Measurements from ENCODE around the gene TMTC2. TPM values are rescaled to one million over a fixed set of nuclear protein-coding genes. Genes with fewer than 3 reads are reported as not detected.

Gene TMTC2
- total RNA-seq, 2 experiments from 2014 or later, result 2.5 to 3.1 TPM

DNA sequence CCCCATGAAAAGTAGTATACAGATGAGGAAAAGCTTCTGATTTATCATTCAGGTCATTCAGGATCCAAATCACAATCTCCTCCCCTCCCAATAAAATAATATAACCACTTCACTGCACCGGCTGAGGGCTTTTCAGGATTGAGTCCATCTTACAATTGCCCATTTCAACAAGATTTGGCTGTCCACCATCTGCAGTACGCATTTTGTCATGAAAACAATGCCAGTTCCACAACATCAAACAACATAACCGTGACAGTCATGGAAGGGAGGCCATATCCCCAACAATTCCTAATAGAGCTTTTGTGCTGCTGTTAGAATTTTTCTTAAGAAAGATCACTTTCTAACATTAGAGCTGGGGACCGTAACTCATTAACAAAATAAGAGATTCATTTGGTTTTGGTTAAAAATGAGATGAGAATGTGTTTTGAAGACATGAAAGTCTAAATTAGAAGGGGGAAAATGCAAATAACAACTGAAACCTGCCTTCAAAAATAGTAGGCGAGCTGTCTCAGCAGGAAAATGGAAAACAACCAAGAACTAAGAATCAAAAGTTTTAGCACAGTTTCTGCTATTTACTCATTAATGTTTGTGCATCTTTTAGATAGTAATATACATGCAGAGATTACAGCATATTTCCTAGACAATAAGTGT lies 38.3 kb upstream of the TMTC2 start:
- no peak for TF ChIP-seq CTCF (IDR thresholded peaks at IDR 0.05)
- no peak overlapping the region for H3K4me3 Mint-ChIP-seq
- intact Hi-C loops (cut with micrococcal nuclease), result no loop called here
- peaks cover 4% of the 10 kb centered on the region for H3K4me1 Mint-ChIP-seq (ENCODE audit: low read depth)
- ATAC-seq (no peak), DNase-seq (no peak)
- ChIA-PET POLR2A (no interaction called here), CTCF (no interaction called here)
- H3K36me3 Mint-ChIP-seq (ENCODE audit: low read depth), result no peaks in the 10 kb centered on the region
- no peaks in the 10 kb centered on the region for H3K9me3 Mint-ChIP-seq
- H3K27ac Mint-ChIP-seq, result no peak overlapping the region
- H3K27me3 Mint-ChIP-seq, result no peaks in the 10 kb centered on the region

GRCh38 chr12:82650627-82651337 lies 35.9 kb upstream of the TMTC2 start:
- no peaks in the 10 kb centered on the region for H3K9me3 Mint-ChIP-seq
- no peak for TF ChIP-seq CTCF (IDR thresholded peaks at IDR 0.05)
- H3K36me3 Mint-ChIP-seq (ENCODE audit: low read depth), result no peaks in the 10 kb centered on the region
- intact Hi-C loops (cut with micrococcal nuclease), result no loop called here
- DNase-seq, result peak; percentile 5
- H3K4me3 Mint-ChIP-seq, result no peak overlapping the region
- peaks cover 4% of the 10 kb centered on the region for H3K4me1 Mint-ChIP-seq (ENCODE audit: low read depth)
- POLR2A ChIA-PET, result no interaction called here
- H3K27me3 Mint-ChIP-seq, result peaks cover 3% of the 10 kb centered on the region
- H3K27ac Mint-ChIP-seq, result no peak overlapping the region
- peak; percentile 34 for ATAC-seq
- CTCF ChIA-PET, result interaction anchor here (1.5 kb wide), 1 partner anchor 35 kb away, joined by 4 read pairs; no protein-coding TSS in a partner anchor

DNA sequence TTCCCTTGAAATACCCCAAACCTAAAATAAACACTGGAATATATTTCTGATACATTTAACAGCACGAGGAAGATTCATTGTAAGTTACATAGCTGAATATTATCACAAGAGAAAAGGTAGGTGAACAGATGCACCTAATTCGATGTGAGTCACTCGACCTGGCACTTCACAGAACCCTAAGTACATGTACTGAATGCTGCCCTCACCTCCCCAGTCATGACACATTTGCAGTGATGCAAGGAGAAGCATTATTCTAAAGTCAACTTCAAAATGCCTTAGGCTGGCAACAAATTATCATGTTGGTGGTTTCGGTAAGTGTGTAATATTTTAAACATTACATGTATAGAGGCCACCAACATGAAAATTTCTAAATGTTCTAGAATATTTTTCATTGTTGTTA lies 35.2 kb upstream of the TMTC2 start:
- Mint-ChIP-seq H3K27ac (no peak overlapping the region), H3K9me3 (no peaks in the 10 kb centered on the region), H3K27me3 (peaks cover 3% of the 10 kb centered on the region), H3K4me1 (ENCODE audit: low read depth) (peaks cover 4% of the 10 kb centered on the region), H3K4me3 (no peak overlapping the region), H3K36me3 (ENCODE audit: low read depth) (no peaks in the 10 kb centered on the region)
- DNase-seq (no peak), ATAC-seq (no peak)
- intact Hi-C loops (cut with micrococcal nuclease), result no loop called here
- TF ChIP-seq CTCF (IDR thresholded peaks at IDR 0.05), result no peak
- ChIA-PET POLR2A (no interaction called here), CTCF (no interaction called here)

GRCh38 chr12:82652071-82652470 lies 34.6 kb upstream of the TMTC2 start:
- no peak overlapping the region for H3K4me3 Mint-ChIP-seq
- POLR2A ChIA-PET, result no interaction called here
- peaks cover 3% of the 10 kb centered on the region for H3K27me3 Mint-ChIP-seq
- CTCF ChIA-PET, result no interaction called here
- TF ChIP-seq CTCF (IDR thresholded peaks at IDR 0.05), result no peak
- DNase-seq (no peak), ATAC-seq (no peak)
- H3K4me1 Mint-ChIP-seq (ENCODE audit: low read depth), result peaks cover 4% of the 10 kb centered on the region
- intact Hi-C loops (cut with micrococcal nuclease), result no loop called here
- no peaks in the 10 kb centered on the region for H3K36me3 Mint-ChIP-seq (ENCODE audit: low read depth)
- H3K27ac Mint-ChIP-seq, result no peak overlapping the region
- H3K9me3 Mint-ChIP-seq, result no peaks in the 10 kb centered on the region

- CTCF ChIA-PET, result no interaction called here
- no peak overlapping the region for H3K4me3 Mint-ChIP-seq
- H3K4me1 Mint-ChIP-seq (ENCODE audit: low read depth), result no peaks in the 10 kb centered on the region
- peaks cover 3% of the 10 kb centered on the region for H3K27me3 Mint-ChIP-seq
- DNase-seq (no peak), ATAC-seq (no peak)
- POLR2A ChIA-PET, result no interaction called here
- no peaks in the 10 kb centered on the region for H3K9me3 Mint-ChIP-seq
- H3K27ac Mint-ChIP-seq, result no peak overlapping the region
- H3K36me3 Mint-ChIP-seq (ENCODE audit: low read depth), result no peaks in the 10 kb centered on the region
- no peak for TF ChIP-seq CTCF (IDR thresholded peaks at IDR 0.05)
- intact Hi-C loops (cut with micrococcal nuclease), result no loop called here
Measured at GRCh38 chr12:82655751-82656150, 31.0 kb upstream of the TMTC2 start.

All from activated CD8-positive, alpha-beta T cell treated with anti-CD3 and anti-CD28 coated beads for 36 hours (primary cell).